Peyer's patch (tissue), 4 donors: ENCODE measurements around the gene TOP2B.

Experiments
- CTCF ChIP-seq, 6 experiments: fragments of 450-650 bp in 4 of 6; fragments of 200-600 bp in 2 of 6; sonication (generic) in 1 of 6; IDR thresholded peaks; one replicate each; pipeline ENCODE4 v1.5.1; 2017 to 2019; ENCODE audit warnings: antibody characterized with exemption in 6 of 6, mild to moderate bottlenecking in 3 of 6, moderate library complexity in 1 of 6
- POLR2A ChIP-seq, 2 donors: fragments of 450-650 bp; IDR thresholded peaks; one replicate each; pipeline ENCODE4 v1.5.1; 2017; ENCODE audit warnings: antibody characterized with exemption in 2 of 2, mild to moderate bottlenecking in 2 of 2, moderate library complexity in 2 of 2

GRCh38 chr3:25558121-25558520, 106.6 kb downstream of the TOP2B start:
- TF ChIP-seq CTCF (IDR thresholded peaks at IDR 0.05) (no peak), POLR2A (IDR thresholded peaks at IDR 0.05) (no peak)
